Activated CD4-positive, alpha-beta T cell treated with anti-CD3 and anti-CD28 coated beads, Interleukin-2, amount 50 U/mL, for 24 hours (primary cell): Measurements from ENCODE around the gene PTPA.

Experiments used
- DNase-seq, 2 donors: peaks; one replicate each; pipeline ENCODE4 v3.0.0-alpha.2; 2020; ENCODE audit warnings: low read depth in 1 of 2, low spot score in 1 of 2

PTPA gene

DNA sequence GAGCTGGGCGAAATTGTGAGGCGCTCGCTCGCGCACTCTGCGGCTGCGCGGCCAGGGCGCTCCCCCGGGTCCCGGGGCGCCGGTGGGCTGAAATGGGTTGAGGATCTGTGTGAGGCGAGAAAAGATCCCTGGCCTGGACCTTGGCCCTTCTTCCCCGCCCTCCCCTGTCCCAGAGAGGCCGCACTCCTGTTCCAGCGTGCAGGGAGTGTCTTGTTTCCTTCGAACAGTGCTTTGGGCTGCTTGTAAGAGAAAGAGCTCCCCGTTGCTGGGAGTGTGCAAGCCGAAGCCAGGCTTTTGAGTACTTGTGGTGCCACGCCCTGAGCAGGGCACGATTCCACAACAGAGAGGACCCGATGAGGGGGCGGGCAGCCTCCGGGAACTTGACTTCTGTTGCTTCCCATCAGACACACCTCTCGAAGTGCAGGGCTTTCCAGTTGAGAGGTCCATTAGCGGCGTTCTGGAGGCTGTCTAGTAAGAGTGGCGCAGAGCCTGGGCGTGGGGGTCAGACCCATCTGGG lies 29.8 kb upstream of the PTPA start:
- no peak for DNase-seq

DNA sequence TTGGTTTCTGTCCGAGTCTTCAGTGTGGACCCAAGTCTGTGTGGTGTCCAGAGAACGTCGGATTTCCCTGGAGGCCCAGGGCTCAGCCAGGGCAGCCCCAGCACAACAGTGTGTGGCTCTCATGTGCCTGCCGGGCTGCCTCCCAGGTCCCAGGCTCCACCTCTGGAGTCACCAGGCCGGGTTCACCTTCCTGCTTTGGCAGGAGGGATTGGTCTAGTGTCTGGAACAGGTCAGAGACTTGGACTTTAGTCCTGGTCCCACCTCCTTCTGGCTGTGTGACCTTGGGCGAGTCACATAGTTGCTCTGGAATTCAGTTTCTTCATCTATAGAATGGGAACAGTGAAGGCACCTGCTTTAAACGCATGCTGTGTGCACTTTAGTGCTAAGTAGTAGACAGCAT lies 27.1 kb upstream of the PTPA start:
- DNase-seq: no peak

- DNase-seq: no peak
Measured at GRCh38 chr9:129089246-129089645, 22.0 kb upstream of the PTPA start.

DNA sequence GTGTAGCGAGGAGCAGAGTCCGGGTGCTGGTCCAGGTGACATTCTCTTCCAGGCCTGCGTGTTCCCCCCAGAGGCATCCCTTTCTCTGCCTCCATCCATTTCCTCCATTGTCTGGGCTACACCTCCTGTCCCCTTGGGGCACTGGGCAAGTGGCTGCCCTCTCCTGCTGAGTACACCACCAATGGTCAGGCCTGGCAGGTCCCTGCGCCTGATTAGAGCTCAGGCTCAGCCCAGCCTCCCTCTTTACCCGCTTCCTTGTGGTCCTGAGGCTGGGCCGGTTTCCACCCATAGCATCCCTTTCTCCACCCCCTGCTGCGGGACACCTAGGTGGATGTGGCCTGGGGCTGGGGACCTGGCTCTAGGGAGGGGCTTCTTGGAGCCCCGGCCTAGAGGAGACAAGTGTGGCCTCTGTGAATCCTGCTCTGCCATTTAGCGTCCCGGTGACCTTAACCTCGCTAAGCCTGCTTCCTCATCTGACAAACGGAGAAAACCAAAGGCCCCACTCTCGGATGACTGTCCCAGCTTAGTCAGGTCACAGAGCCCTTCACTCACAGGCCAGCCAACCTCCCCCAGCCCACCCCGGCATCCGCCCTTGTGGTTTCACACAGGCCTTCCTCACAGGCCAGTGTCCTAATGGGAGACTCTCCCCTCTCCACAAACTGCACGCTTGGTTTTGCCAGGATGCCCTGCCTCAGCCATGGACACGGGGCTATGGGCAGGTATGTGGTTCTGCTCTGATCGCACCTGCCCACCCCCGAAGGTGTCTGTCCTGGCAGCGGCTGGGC lies 17.4 kb upstream of the PTPA start:
- no peak for DNase-seq

DNA sequence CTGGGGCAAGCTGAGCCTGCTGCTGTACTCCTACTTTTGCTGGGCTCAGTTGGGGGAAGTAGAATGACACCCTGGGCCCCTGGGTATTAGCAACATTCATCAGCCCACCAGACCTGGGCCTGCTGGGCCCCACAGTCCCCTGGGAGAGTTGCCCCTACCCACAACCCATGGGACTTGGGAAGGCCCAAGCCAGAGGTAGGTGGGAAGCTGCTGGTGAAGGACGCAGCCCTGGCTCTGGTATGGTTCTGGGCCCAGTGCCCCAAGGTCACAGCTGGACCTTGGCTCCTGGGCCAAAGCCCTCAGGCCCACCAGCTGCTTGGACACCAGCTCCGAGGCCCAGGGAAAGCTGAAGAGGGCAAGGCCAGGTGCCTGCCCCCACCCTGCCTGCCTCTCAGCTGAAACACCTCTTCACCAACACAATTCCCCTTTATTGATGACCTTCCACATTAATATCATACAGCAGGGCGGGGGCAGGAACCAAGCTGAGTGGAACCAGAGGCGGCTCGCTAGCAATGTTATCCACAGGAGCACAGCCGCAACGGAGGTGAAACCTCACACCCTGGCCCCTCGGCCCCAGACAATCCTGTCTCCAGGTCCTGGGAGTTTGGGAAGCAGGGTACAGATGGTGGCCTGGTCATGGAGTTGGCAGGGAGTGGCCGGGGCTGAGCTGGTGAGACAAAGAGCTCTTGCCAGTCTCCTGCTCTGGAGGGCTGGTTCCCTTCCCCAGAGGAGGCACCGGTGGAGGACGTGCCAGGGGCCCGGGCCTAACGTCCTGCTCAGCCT lies 16.6 kb upstream of the PTPA start:
- no peak for DNase-seq

- DNase-seq: no peak
Measured at GRCh38 chr9:129095170-129095667, 16.0 kb upstream of the PTPA start.

DNA sequence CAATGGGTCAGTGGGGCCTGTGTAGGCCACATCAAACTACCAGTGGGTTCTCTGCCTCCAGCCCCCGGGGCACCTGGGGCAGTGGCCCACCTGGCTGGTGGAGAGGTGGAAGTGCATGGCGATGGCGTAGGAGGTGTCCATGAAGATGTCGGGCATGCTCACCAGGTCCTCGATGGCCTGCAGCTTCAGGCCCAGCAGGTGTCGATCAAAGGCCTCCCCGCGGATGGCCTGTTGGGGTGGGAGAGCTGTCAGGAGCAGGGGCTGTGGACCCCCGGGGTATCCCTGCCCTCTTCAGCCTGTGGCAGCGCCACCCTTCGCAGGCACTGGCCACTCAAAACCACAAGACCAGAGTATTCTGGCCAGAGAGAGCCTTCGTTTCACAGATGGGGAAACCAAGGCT lies 15.3 kb upstream of the PTPA start:
- no peak for DNase-seq

DNA sequence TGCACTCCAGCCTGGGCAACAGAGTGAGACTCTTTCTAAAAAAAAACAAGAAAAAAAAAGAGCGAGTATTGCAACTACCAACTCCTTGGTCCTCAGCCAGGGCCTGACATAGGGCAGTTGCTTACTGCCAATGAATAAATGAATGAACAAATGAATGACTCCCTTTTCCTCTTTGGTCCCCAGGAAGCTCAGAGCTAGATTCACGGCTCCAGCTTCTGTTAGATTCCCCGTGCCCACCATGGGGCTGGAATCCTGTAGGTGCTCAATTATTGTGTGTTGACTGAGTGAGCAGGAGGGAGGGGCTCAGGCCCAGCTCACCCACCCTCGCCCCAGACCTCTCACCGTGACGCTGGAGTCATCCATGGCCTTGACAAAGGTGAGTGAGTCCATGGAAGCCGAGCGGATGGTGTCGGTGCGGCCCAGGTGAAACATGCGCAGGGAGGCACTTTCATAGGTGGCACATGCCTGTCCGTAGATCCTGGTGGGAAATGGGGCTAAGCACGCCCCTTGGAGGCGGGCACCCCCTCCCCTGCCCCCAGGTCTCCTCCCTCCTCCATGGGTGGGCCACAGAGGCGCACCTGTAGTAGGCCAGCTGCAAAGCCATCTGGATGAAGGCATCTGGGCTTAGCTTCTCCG lies 13.4 kb upstream of the PTPA start:
- DNase-seq: no peak

DNA sequence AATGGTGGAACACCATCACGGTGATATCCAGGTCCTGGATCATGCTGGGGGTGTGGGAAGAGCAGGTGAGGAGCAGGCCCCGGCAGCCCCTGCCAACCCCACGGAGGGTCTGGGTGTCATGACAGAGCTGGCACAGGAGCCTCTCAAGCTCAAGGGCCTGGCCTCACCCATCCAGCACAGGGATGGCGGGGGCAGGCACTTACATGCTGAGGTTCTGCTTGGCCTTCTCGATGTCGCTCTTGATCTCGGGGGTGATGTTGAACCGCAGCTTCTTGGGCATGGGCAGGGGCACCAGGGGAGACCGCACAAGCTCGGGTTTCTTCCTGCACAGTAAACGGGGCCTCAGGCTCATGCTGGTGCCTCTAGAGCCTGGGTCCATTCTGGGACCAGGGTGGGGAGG lies 12.9 kb upstream of the PTPA start:
- DNase-seq: no peak

GRCh38 chr9:129100383-129101169 lies 10.6 kb upstream of the PTPA start:
- DNase-seq: no peak

DNA sequence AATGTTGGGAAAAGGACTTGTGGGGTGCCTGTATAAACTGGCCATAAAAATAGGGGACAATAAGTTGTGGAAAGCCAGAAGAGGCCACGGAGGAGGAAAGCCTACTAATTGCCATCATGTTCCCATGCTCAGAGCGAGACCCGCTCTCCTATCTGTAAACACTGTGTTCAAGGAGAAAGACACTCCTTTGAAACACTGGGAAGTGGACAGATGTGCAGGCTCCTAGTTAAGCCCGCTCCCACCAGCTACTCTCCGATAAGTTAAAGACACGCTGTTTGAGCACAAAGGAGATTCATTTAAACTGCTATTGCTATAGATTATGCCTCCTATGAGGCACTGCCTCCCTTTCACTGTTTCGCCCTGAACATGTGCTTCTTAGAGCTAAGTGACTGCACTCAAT lies 9.9 kb upstream of the PTPA start:
- no peak for DNase-seq

- DNase-seq: no peak
Measured at GRCh38 chr9:129102095-129102525, 9.1 kb upstream of the PTPA start.

DNA sequence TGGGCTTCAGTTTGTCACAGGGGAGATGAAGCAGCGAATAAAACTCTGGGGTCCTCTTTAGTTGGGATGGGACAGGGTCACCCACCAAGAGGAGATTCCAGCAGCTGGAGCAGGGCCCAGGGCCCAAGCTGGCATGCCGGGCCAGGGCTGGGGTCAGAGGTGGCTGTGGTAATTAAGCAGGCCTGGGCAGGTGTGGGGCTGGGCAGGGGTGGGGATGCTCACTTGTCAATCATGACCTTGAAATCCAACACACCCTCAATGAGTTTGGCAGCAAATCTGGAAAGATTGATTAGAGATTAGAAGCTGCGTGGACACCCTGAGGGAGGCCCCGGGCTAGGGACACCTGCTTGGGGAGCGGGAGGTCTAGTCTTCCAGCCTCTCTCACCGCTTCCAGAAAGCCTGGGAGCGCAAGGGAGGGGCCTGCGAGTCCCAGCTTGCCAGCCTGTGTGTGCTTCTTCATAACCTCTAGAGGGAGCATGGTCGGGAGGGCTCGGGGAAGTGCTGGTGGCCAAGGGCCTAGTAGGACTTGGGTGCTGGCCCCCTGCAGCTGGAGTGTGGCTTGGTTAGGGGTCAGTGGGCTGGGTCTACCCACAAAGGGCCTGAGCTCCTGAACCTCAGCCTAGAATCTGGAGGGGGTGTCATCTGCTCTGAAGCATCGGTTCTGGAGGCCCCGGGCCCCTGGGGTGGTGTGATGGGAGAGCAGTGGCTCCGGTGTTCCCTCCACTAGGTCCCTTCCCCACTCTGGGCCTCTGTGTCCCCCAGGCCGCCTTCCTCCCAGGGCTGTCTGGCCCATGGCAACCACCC lies 8.2 kb upstream of the PTPA start:
- no peak for DNase-seq

DNA sequence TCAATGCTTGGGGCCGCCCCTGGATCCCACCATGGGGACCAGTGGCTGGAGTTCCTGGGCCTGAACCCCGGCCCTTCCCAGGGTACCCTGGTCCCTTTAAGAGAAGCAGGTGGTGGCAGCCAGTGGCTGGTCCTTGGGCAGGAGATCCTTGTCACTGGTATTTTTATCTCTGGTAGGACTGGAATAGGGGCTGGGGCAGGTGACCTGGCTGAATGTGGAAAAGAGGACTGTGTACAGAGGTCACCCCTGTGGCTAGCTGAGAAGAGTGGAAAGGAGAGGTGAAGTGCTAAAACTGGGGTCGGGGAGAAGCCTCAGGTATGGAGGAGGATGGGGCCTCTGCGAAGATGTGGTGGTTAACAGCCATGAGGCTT lies 7.6 kb upstream of the PTPA start:
- DNase-seq: no peak

- no peak for DNase-seq
Measured at GRCh38 chr9:129104051-129104450, 7.2 kb upstream of the PTPA start.

DNA sequence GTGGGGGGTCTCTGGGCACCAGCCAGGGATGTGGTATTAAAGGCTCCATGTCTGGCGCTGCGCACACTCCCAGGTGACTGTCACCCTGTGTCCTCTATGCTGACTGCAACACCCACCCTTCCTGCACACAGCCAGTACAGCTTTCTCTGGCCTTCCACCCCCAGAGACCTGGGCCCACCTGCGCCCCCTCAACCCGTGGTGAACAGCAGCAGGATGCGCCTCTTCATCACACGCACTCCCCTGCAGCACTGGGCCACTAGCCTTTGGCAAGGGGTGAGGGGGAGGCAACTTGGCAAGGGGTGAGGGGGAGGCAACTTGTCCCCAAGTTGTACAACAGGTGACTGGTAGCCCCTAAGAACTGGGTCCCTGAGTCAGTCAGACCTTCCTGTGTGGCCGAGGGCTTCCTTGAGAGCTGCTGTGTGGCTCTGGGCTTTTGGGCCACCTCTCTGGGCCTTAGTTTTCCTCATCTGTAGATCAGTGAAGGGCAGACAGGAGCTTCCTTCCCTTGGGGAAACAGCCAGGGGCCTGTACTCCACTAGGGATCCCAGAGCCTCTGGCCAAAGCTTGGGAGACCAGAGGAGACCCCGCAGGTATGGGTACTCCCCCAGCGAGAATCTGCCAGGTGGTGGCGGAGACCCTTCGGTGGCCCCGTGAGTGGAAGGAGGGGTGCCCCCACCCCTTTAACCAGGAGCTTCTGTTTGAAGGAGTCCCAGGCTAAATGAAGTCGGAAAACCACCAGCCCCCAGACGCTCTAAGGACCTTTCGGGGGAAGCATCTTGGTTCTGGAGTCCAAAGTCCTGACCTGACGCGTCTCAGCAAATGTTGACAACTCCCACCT lies 5.1 kb upstream of the PTPA start:
- DNase-seq: no peak

DNA sequence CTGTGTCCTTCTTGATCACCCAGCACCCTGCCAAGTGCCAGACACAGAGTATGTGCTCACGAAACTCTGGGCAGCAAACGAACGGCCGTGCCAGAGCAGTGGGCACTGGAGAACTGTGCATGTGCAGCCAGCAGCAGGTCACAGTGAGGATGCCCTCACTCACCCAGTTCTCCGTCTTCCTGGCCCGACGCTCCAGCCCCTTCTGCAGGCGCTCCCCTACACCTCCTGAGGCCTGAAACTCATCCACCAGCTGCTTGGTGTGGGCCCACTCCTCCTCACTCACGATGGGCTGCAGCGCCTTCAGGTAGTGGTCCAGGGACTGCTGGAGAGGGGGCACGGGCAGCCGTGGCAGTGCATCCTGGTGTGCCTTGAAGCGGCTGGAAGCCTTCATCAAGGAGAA lies 3.6 kb upstream of the PTPA start:
- DNase-seq: no peak

- DNase-seq: no peak
Measured at GRCh38 chr9:129108083-129108804, 3.0 kb upstream of the PTPA start.
